HL-60 (cell line): Measurements from ENCODE around the gene IL1RAPL1.

Experiments used
- DNase-seq, 2 experiments: peaks; one replicate each; pipeline ENCODE4 v3.0.0-alpha.2; 2010 to 2020; ENCODE audit warnings: low read depth in 1 of 2, low spot score in 1 of 2
- H3K27ac ChIP-seq: fragments of 250-450 bp; sonication (Bioruptor Pico); replicated peaks from 2 replicates; pipeline ENCODE4 v1.5.1; 2020; ENCODE audit warnings: mild to moderate bottlenecking, moderate library complexity
- H3K27me3 ChIP-seq: fragments of 250-450 bp; sonication (Bioruptor Pico); 2 replicates; pipeline ENCODE4 v1.5.1; 2021; ENCODE audit warnings: mild to moderate bottlenecking, moderate library complexity; ENCODE audit not compliant: insufficient read depth, poor library complexity, severe bottlenecking
- H3K4me3 ChIP-seq: replicated peaks from 2 replicates; pipeline ENCODE4 v1.5.1; 2011; ENCODE audit warnings: mild to moderate bottlenecking, control low read depth, low read length; ENCODE audit not compliant: insufficient read depth
- CTCF ChIP-seq: IDR thresholded peaks from one replicate; pipeline ENCODE4 v1.5.1; 2011; ENCODE audit warnings: low read length, control low read depth, inconsistent platforms; ENCODE audit not compliant: insufficient read depth
- GABPA ChIP-seq: IDR thresholded peaks from 2 replicates; pipeline ENCODE4 v1.6.1; 2012; ENCODE audit warnings: low read depth
- POLR2AphosphoS5 ChIP-seq: IDR thresholded peaks from 2 replicates; pipeline ENCODE4 v1.6.1; 2012; ENCODE audit warnings: low read depth
- REST ChIP-seq: IDR thresholded peaks from 2 replicates; pipeline ENCODE4 v1.6.1; 2012; ENCODE audit warnings: low read depth; ENCODE audit not compliant: insufficient replicate concordance
- SPI1 ChIP-seq: IDR thresholded peaks from 2 replicates; pipeline ENCODE4 v1.6.1; 2012; ENCODE audit warnings: low read depth, mild to moderate bottlenecking, borderline replicate concordance

Gene IL1RAPL1

GRCh38 chrX:28847423-28847822 lies 260.2 kb downstream of the IL1RAPL1 start:
- TF ChIP-seq SPI1: no peak
- no peak for TF ChIP-seq GABPA
- TF ChIP-seq POLR2AphosphoS5: no peak
- no peak overlapping the region for H3K4me3 ChIP-seq
- DNase-seq: no peak
- no peaks in the 10 kb centered on the region for H3K27me3 ChIP-seq
- no peak overlapping the region for H3K27ac ChIP-seq

DNA sequence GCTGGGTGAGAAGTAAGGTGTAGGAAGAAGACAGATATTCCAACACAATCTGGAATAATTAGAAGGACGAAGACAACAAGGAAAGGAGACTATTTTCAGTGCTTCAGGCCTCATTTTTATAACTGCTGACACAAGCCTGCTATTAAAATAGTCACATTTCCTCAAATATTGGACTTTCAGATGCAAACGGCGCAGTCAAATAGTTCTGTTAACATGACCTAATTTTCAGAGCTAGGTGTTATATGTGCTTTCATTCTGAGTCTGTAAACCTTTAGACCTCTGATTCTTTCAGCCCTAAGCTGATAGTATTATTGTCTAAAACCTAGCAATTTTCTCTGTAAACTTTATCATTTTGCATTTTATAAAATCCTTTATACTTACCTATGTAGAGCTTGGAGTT lies 261.5 kb downstream of the IL1RAPL1 start:
- H3K4me3 ChIP-seq: no peak overlapping the region
- TF ChIP-seq POLR2AphosphoS5 (no peak), SPI1 (no peak), CTCF (no peak), GABPA (no peak)
- DNase-seq: no peak
- no peak overlapping the region for H3K27ac ChIP-seq
- H3K27me3 ChIP-seq: no peaks in the 10 kb centered on the region

GRCh38 chrX:28850955-28851354 lies 263.7 kb downstream of the IL1RAPL1 start:
- H3K27ac ChIP-seq: no peak overlapping the region
- DNase-seq: no peak
- TF ChIP-seq POLR2AphosphoS5: no peak
- TF ChIP-seq CTCF: no peak
- TF ChIP-seq GABPA: no peak
- TF ChIP-seq SPI1: no peak
- no peak for TF ChIP-seq REST
- H3K27me3 ChIP-seq: no peaks in the 10 kb centered on the region
- no peak overlapping the region for H3K4me3 ChIP-seq

DNA sequence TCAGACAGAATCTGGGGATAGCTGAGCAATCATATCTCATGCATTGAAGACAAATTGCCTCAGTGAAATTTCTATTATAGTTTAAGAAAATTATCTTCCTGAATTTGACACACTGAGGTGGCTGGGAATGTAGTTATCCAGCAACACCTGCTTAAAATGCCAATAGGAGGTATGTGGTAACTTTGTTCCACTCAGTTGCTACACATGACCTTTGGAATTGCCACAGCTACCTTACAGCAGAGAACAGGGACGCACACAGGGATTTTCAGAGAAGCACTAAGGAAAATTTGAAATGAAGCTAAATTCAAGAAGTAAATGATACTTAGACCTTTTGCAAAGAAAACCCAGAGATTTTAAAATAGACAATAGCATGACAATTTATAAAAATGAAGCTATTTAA lies 264.6 kb downstream of the IL1RAPL1 start:
- DNase-seq: no peak
- Histone ChIP-seq H3K4me3 (no peak overlapping the region), H3K27me3 (no peaks in the 10 kb centered on the region), H3K27ac (no peak overlapping the region)
- TF ChIP-seq REST: no peak
- no peak for TF ChIP-seq CTCF
- TF ChIP-seq SPI1: no peak
- TF ChIP-seq POLR2AphosphoS5: no peak
- TF ChIP-seq GABPA: no peak
